Right atrium auricular region (tissue), 2 donors: ENCODE results near the gene ADCY3. TPM values are rescaled to one million over a fixed set of nuclear protein-coding genes. Genes with fewer than 3 reads are reported as not detected.

Source experiments
- DNase-seq: peaks from one replicate; pipeline ENCODE4 v3.0.0-alpha.2; 2019; ENCODE audit warnings: low spot score
- H3K27ac ChIP-seq, 2 donors: fragments of 200-600 bp; sonication (generic); 1 replicate in 1 of 2; 2 replicates in 1 of 2; pipeline ENCODE4 v1.5.1; 2016 to 2019
- H3K27me3 ChIP-seq, 2 donors: fragments of 200-600 bp; sonication (generic); one replicate each; pipeline versions ENCODE4 v1.5.1 to v1.6.0; 2017 to 2019
- H3K36me3 ChIP-seq: fragments of 200-600 bp; sonication (generic); one replicate; pipeline ENCODE4 v1.5.1; 2016
- H3K4me1 ChIP-seq, 2 donors: fragments of 200-600 bp; sonication (generic); one replicate each; pipeline versions ENCODE4 v1.5.1 to v1.6.0; 2017 to 2019
- H3K4me3 ChIP-seq, 2 donors: fragments of 200-600 bp; sonication (generic); 1 replicate in 1 of 2; 2 replicates in 1 of 2; pipeline ENCODE4 v1.5.1; 2017 to 2019; ENCODE audit warnings: mild to moderate bottlenecking in 1 of 2, moderate library complexity in 1 of 2
- H3K9me3 ChIP-seq, 2 donors: fragments of 200-600 bp; sonication (generic); one replicate each; pipeline ENCODE4 v1.5.1; 2019
- CTCF ChIP-seq, 2 donors: fragments of 200-600 bp; sonication (generic); IDR thresholded peaks; one replicate each; pipeline ENCODE4 v1.5.1; 2019; ENCODE audit warnings: antibody characterized with exemption in 2 of 2
- total RNA-seq, 2 donors: library from RNA; depleted of rRNA; stranded (reverse); fragments of >200 nt; gene quantifications; one replicate each; pipeline ENCODE4 v1.1.0, GENCODE V29; 2016

Gene ADCY3
- total RNA-seq, 2 donors from 2014 or later: 14.1 to 28.4 TPM

GRCh38 chr2:24779116-24779515, 140.9 kb downstream of the ADCY3 start:
- Histone ChIP-seq H3K27me3 (no peaks in the 10 kb centered on the region), H3K36me3 (no peaks in the 10 kb centered on the region), H3K4me3 (no peak overlapping the region), H3K9me3 (no peaks in the 10 kb centered on the region), H3K4me1 (no peaks in the 10 kb centered on the region), H3K27ac (no peak overlapping the region)
- no peak for DNase-seq
- TF ChIP-seq CTCF (IDR thresholded peaks at IDR 0.05): no peak

DNA sequence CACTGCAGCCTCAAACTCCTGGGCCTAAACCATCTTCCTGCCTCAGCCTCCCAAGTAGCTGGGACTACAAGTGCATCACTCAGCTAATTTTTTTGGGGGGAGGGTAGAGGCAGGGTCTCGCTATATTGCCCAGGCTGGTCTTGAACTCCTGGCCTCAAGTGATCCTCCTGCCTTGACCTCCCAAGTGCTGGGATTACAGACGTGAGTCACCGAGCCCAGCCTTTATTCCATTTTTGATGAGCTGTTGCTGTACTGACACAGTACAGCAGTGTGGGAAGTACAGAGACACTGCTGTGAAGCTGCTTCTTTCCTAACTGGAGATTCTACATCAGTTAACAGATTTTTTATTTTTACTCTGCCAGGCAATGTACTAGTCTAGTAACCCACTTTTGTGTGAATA, 145.7 kb downstream of the ADCY3 start:
- no peaks in the 10 kb centered on the region for H3K27me3 ChIP-seq
- H3K36me3 ChIP-seq: no peaks in the 10 kb centered on the region
- no peak for TF ChIP-seq CTCF (IDR thresholded peaks at IDR 0.05)
- DNase-seq: no peak
- H3K4me3 ChIP-seq: no peak overlapping the region
- no peaks in the 10 kb centered on the region for H3K4me1 ChIP-seq
- H3K9me3 ChIP-seq: no peaks in the 10 kb centered on the region
- H3K27ac ChIP-seq: no peak overlapping the region

- DNase-seq: no peak
- TF ChIP-seq CTCF (IDR thresholded peaks at IDR 0.05): no peak
- H3K36me3 ChIP-seq: no peaks in the 10 kb centered on the region
Measured at GRCh38 chr2:24771764-24772586, 148.1 kb downstream of the ADCY3 start.

DNA sequence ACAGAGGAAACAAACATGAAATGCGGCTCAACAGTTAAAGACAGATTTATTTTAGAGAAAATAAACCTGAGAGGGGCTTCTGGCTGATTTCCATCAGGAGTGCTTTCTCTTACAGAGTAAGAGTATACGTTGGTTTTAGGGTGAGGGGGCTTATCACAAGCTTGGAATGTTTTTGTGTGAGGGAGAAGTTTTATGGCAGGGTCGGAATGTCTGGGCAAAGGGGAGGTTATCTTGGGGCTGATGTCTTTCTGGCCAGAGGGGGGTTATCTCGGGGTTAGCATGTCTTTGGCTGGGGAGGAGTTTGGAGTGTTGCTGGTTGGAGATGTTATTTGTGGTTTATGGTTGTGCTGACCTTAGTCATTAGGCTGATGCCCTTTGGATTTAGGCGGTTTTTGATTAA, 149.0 kb downstream of the ADCY3 start:
- Histone ChIP-seq H3K4me1 (peaks cover 0 to 6% of the 10 kb centered on the region in 2 donors), H3K27me3 (no peaks in the 10 kb centered on the region), H3K36me3 (no peaks in the 10 kb centered on the region), H3K4me3 (no peak overlapping the region), H3K9me3 (no peaks in the 10 kb centered on the region), H3K27ac (no peak overlapping the region)
- TF ChIP-seq CTCF (IDR thresholded peaks at IDR 0.05): no peak
- no peak for DNase-seq

More at GRCh38 chr2:24771764-24772586, 148.1 kb downstream of the ADCY3 start:
- H3K9me3 ChIP-seq: no peaks in the 10 kb centered on the region
- H3K27me3 ChIP-seq: no peaks in the 10 kb centered on the region
- no peak overlapping the region for H3K4me3 ChIP-seq
- peaks cover 0 to 6% of the 10 kb centered on the region in 2 donors for H3K4me1 ChIP-seq
- H3K27ac ChIP-seq: no peak overlapping the region

Other genes with a start within 250 kb of the ADCY3 start
- 10 to 100 TPM; 12.8 to 17.7 TPM for gene PTRHD1, start 126.8 kb downstream of the ADCY3 start, total RNA-seq
- gene CENPO, start 126.8 kb downstream of the ADCY3 start, total RNA-seq: 1 to 10 TPM; 1.2 to 1.7 TPM
- gene DNAJC27, start 51.7 kb upstream of the ADCY3 start, total RNA-seq: 1 to 10 TPM; 7.3 to 7.5 TPM
- 10 to 100 TPM in 1 of 2 donors, 1 to 10 TPM in 1; 2.6 to 10.8 TPM for gene EFR3B, start 121.8 kb upstream of the ADCY3 start, total RNA-seq
- 10 to 100 TPM in 1 of 2 donors, 1 to 10 TPM in 1; 9.0 to 12.6 TPM for gene POMC, start 248.3 kb upstream of the ADCY3 start, total RNA-seq